Hepatocyte (in vitro differentiated cells): ENCODE measurements around the gene TMEM145.

Source experiments
- CTCF ChIP-seq: fragments of 200-600 bp; sonication (generic); IDR thresholded peaks from 2 replicates; pipeline ENCODE4 v1.5.1; 2016; ENCODE audit warnings: antibody characterized with exemption, mild to moderate bottlenecking; ENCODE audit not compliant: poor library complexity
- EZH2 ChIP-seq: fragments of 200-600 bp; sonication (generic); IDR thresholded peaks from 2 replicates; pipeline ENCODE4 v1.6.1; 2016; ENCODE audit warnings: antibody characterized with exemption, mild to moderate bottlenecking, borderline replicate concordance

DNA sequence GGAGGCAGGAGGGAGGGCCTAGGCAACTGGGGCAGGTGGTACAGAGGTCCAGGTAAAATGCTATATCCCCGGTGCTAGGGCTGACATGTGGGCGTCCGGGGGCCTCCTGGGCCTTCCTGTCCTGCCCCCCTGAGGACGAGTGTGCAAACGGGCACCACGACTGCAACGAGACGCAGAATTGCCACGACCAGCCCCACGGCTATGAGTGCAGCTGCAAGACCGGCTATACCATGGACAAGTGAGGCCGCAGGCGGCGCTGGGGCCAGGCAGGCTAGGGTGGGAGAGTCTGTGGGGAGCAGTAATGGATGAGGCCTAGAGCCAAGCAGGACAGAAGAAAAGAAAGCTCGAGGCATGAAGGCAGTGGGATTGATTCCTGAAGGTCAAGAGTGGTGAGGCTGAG is 55.7 kb downstream of the TMEM145 start:
- TF ChIP-seq CTCF (no peak), EZH2 (no peak)
